IMR-90 (cell line): ENCODE results near the gene SFPQ.

Experiments
- POLR2A ChIP-seq: IDR thresholded peaks from 2 replicates; pipeline ENCODE4 v1.6.1; 2012; ENCODE audit warnings: mild to moderate bottlenecking, low read depth, low read length
- RAD21 ChIP-seq: IDR thresholded peaks from 2 replicates; pipeline ENCODE4 v1.6.1; 2012; ENCODE audit warnings: low read length, improper control_type of control experiment
- RCOR1 ChIP-seq: IDR thresholded peaks from 2 replicates; pipeline ENCODE4 v1.6.1; 2012; ENCODE audit warnings: mild to moderate bottlenecking, low read length, improper control_type of control experiment; ENCODE audit not compliant: insufficient replicate concordance
- SMC3 ChIP-seq: fragments of 150-350 bp; IDR thresholded peaks from 2 replicates; pipeline ENCODE4 v1.6.1; 2016; ENCODE audit warnings: low read depth, mild to moderate bottlenecking, antibody characterized with exemption, low read length, moderate library complexity
- TF ChIP-seq, protein P1 (sequence below): conservative IDR thresholded peaks from 2 replicates; pipeline ENCODE4 v1.5.1; 2012; ENCODE audit warnings: mild to moderate bottlenecking, low read depth, low read length, improper control_type of control experiment

DNA sequence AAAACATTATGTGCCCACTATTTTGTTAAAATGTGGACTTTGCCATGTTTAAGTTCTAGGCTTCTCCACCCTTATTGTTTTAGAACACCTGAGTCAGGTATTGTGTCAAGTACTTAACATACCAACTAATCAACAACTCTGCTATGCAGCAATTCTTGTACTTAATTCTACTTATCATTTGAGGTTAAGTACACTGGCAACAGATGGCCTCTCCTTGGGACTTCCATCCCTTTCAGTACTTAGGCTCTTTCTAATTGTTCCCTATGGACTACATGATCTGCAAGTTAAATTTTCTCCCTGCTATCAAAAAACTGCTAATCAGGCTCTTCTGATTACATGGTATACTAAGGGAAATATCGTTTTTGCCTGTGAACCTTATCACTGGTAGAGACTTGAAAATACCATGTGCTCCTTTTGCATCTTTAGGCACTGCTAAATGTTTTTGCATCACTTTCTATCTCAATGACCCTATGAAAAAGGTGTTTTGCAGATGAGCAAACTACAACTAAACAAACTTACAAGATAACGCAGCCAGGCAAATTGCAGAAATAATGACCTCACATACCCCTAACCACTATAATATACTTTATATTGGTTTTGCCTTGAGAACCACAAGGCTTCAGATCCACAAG lies 18.9 kb downstream of the SFPQ start:
- TF ChIP-seq RCOR1 (no peak), POLR2A (no peak; the same call in none of the 2 replicates), SMC3 (no peak), RAD21 (no peak)
- TF ChIP-seq, protein P1, sequence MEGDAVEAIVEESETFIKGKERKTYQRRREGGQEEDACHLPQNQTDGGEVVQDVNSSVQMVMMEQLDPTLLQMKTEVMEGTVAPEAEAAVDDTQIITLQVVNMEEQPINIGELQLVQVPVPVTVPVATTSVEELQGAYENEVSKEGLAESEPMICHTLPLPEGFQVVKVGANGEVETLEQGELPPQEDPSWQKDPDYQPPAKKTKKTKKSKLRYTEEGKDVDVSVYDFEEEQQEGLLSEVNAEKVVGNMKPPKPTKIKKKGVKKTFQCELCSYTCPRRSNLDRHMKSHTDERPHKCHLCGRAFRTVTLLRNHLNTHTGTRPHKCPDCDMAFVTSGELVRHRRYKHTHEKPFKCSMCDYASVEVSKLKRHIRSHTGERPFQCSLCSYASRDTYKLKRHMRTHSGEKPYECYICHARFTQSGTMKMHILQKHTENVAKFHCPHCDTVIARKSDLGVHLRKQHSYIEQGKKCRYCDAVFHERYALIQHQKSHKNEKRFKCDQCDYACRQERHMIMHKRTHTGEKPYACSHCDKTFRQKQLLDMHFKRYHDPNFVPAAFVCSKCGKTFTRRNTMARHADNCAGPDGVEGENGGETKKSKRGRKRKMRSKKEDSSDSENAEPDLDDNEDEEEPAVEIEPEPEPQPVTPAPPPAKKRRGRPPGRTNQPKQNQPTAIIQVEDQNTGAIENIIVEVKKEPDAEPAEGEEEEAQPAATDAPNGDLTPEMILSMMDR: no peak
